Left ventricle myocardium inferior (tissue), 1 donor: ENCODE measurements around the gene TNRC6C. TPM values are rescaled to one million over a fixed set of nuclear protein-coding genes. Genes with fewer than 3 reads are reported as not detected.

Source experiments
- DNase-seq: peaks from one replicate; pipeline ENCODE4 v3.0.0-alpha.2; 2020
- H3K27ac ChIP-seq: fragments of 200-600 bp; replicated peaks from 2 replicates; pipeline ENCODE4 v1.8.0; 2021
- H3K27me3 ChIP-seq: fragments of 200-600 bp; 2 replicates; pipeline ENCODE4 v1.8.0; 2021; ENCODE audit warnings: low read depth
- H3K36me3 ChIP-seq: fragments of 200-600 bp; 2 replicates; pipeline ENCODE4 v1.8.0; 2021
- H3K4me1 ChIP-seq: fragments of 200-600 bp; 2 replicates; pipeline ENCODE4 v1.8.0; 2021
- H3K4me3 ChIP-seq: fragments of 200-600 bp; 2 replicates; pipeline ENCODE4 v1.8.0; 2021; ENCODE audit warnings: mild to moderate bottlenecking, moderate library complexity
- H3K9me3 ChIP-seq: fragments of 200-600 bp; replicated peaks from 2 replicates; pipeline ENCODE4 v1.8.0; 2021
- CTCF ChIP-seq: fragments of 200-600 bp; IDR thresholded peaks from 2 replicates; pipeline ENCODE4 v1.8.0; 2021; ENCODE audit warnings: antibody characterized with exemption, mild to moderate bottlenecking, borderline replicate concordance
- intact Hi-C: fragments of 100-400 bp; cut with micrococcal nuclease; formaldehyde crosslinking; loops from one replicate; pipeline ENCODE4 v1.11.0; 2022
- total RNA-seq: library from RNA; stranded (reverse); fragmentation: NEBNext Ultra II Directional; extraction: Animal tissue kit (Norgen Biotek cat#: 25700); gene quantifications from one replicate; pipeline ENCODE4 v1.2.1, GENCODE V29; 2021
- donor health status: DM: no; HTN: yes; CAD: no; lungs with severe emphysema.

TNRC6C gene
- total RNA-seq, 1 donor from 2014 or later: 19.7 TPM

- Histone ChIP-seq H3K36me3 (peaks cover 18% of the 10 kb centered on the region), H3K4me1 (peaks cover 72% of the 10 kb centered on the region), H3K27me3 (no peaks in the 10 kb centered on the region), H3K9me3 (no peaks in the 10 kb centered on the region), H3K27ac (peak overlapping the region; percentile 95), H3K4me3 (no peak overlapping the region)
- DNase-seq: no peak
- no peak for TF ChIP-seq CTCF
- intact Hi-C loops: no loop called here
Measured at GRCh38 chr17:78039581-78039980, 81.1 kb downstream of the TNRC6C start.

GRCh38 chr17:78040440-78041385 is 82.2 kb downstream of the TNRC6C start:
- Histone ChIP-seq H3K9me3 (no peaks in the 10 kb centered on the region), H3K36me3 (peaks cover 16% of the 10 kb centered on the region), H3K4me3 (peak overlapping the region; percentile 69), H3K27me3 (no peaks in the 10 kb centered on the region), H3K27ac (peak overlapping the region; percentile 95), H3K4me1 (peaks cover 69% of the 10 kb centered on the region)
- no peak for TF ChIP-seq CTCF
- intact Hi-C loops: no loop called here
- peak; percentile 63 for DNase-seq

- H3K4me3 ChIP-seq: peak overlapping the region; percentile 69
- H3K9me3 ChIP-seq: no peaks in the 10 kb centered on the region
- no peaks in the 10 kb centered on the region for H3K27me3 ChIP-seq
- no peak for DNase-seq
- H3K27ac ChIP-seq: peak overlapping the region; percentile 95
- intact Hi-C loops: no loop called here
- peaks cover 70% of the 10 kb centered on the region for H3K4me1 ChIP-seq
- no peak for TF ChIP-seq CTCF
- H3K36me3 ChIP-seq: peaks cover 10% of the 10 kb centered on the region
Measured at GRCh38 chr17:78041386-78042179, 83.1 kb downstream of the TNRC6C start.

- H3K9me3 ChIP-seq: no peaks in the 10 kb centered on the region
- peaks cover 1% of the 10 kb centered on the region for H3K36me3 ChIP-seq
- peak overlapping the region; percentile 69 for H3K4me3 ChIP-seq
- TF ChIP-seq CTCF: no peak
- intact Hi-C loops: no loop called here
- H3K4me1 ChIP-seq: peaks cover 69% of the 10 kb centered on the region
- peak overlapping the region; percentile 95 for H3K27ac ChIP-seq
- no peak for DNase-seq
- H3K27me3 ChIP-seq: no peaks in the 10 kb centered on the region
Measured at GRCh38 chr17:78042542-78042941, 84.0 kb downstream of the TNRC6C start.

GRCh38 chr17:78043031-78043430 is 84.5 kb downstream of the TNRC6C start:
- TF ChIP-seq CTCF: no peak
- Histone ChIP-seq H3K36me3 (no peaks in the 10 kb centered on the region), H3K9me3 (no peaks in the 10 kb centered on the region), H3K4me3 (no peak overlapping the region), H3K27ac (peak overlapping the region; percentile 46), H3K27me3 (no peaks in the 10 kb centered on the region), H3K4me1 (peaks cover 71% of the 10 kb centered on the region)
- intact Hi-C loops: no loop called here
- DNase-seq: no peak
